AG09309 (cell line): ENCODE data around the gene LSM14B.

ENCODE experiments used
- DNase-seq: peaks from one replicate; pipeline ENCODE4 v3.0.0-alpha.2; 2010; ENCODE audit warnings: low read depth
- H3K4me3 ChIP-seq: 2 replicates; pipeline ENCODE4 v1.5.1; 2011; ENCODE audit warnings: mild to moderate bottlenecking, low read depth, low read length, moderate library complexity; ENCODE audit not compliant: control insufficient read depth
- TF ChIP-seq, protein P1 (sequence below): IDR thresholded peaks from 2 replicates; pipeline ENCODE4 v1.5.1; 2011; ENCODE audit warnings: mild to moderate bottlenecking, low read depth, low read length, inconsistent platforms; ENCODE audit not compliant: insufficient read depth, control insufficient read depth; ENCODE audit errors: missing control alignments

Gene LSM14B

GRCh38 chr20:62182469-62183425 is 60.5 kb downstream of the LSM14B start, which contains the start of gene MTG2:
Gene MTG2, plus strand, starts transcription at chr20:62183028. Its CDS starts 10,393 bp downstream, at chr20:62193421.
- TF ChIP-seq, protein P1, sequence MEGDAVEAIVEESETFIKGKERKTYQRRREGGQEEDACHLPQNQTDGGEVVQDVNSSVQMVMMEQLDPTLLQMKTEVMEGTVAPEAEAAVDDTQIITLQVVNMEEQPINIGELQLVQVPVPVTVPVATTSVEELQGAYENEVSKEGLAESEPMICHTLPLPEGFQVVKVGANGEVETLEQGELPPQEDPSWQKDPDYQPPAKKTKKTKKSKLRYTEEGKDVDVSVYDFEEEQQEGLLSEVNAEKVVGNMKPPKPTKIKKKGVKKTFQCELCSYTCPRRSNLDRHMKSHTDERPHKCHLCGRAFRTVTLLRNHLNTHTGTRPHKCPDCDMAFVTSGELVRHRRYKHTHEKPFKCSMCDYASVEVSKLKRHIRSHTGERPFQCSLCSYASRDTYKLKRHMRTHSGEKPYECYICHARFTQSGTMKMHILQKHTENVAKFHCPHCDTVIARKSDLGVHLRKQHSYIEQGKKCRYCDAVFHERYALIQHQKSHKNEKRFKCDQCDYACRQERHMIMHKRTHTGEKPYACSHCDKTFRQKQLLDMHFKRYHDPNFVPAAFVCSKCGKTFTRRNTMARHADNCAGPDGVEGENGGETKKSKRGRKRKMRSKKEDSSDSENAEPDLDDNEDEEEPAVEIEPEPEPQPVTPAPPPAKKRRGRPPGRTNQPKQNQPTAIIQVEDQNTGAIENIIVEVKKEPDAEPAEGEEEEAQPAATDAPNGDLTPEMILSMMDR: no peak
- H3K4me3 ChIP-seq: peak within 1 kb of the TSS; percentile 84
- peak; percentile 76 for DNase-seq

GRCh38 chr20:62183426-62184142 is 61.3 kb downstream of the LSM14B start:
- DNase-seq: no peak
- TF ChIP-seq, protein P1: no peak
- peak overlapping the region; percentile 84 for H3K4me3 ChIP-seq
